GM12878 (cell line): ENCODE data around the gene CLCN2.

ENCODE experiments used
- CEBPB ChIP-seq, 2 experiments: fragments of 150-350 bp in 1 of 2; IDR thresholded peaks; 2 replicates each; pipeline ENCODE4 v1.6.1; 2012 to 2014; ENCODE audit warnings: low read depth in 2 of 2, low read length in 2 of 2, borderline replicate concordance in 1 of 2, inconsistent platforms in 1 of 2
- CHD2 ChIP-seq: IDR thresholded peaks from 2 replicates; pipeline ENCODE4 v1.6.1; 2011; ENCODE audit warnings: low read depth, low read length, improper control_type of control experiment, borderline replicate concordance
- EP300 ChIP-seq, 2 experiments: fragments of 150-350 bp in 1 of 2; IDR thresholded peaks; 2 replicates each; pipeline ENCODE4 v1.6.1; 2011 to 2012; ENCODE audit warnings: low read depth in 2 of 2, low read length in 2 of 2, borderline replicate concordance in 1 of 2, improper control_type of control experiment in 1 of 2, inconsistent platforms in 1 of 2; ENCODE audit not compliant: control insufficient read depth in 1 of 2
- HCFC1 ChIP-seq: fragments of 150-350 bp; IDR thresholded peaks from 2 replicates; pipeline ENCODE4 v1.6.1; 2014; ENCODE audit warnings: low read length
- SMC3 ChIP-seq: IDR thresholded peaks from 2 replicates; pipeline ENCODE4 v1.6.1; 2011; ENCODE audit warnings: low read length, improper control_type of control experiment, borderline replicate concordance
- TAF1 ChIP-seq: IDR thresholded peaks from 2 replicates; pipeline ENCODE4 v1.6.1; 2011; ENCODE audit warnings: mild to moderate bottlenecking, low read depth, low read length, borderline replicate concordance
- YY1 ChIP-seq: IDR thresholded peaks from 2 replicates; pipeline ENCODE4 v1.6.1; 2011; ENCODE audit warnings: low read depth, mild to moderate bottlenecking, low read length
- TF ChIP-seq, protein P1 (sequence below), 3 experiments: IDR thresholded peaks in 2 of 3; conservative IDR thresholded peaks in 1 of 3; 2 replicates each; pipeline ENCODE4 v1.5.1; 2011; ENCODE audit warnings: low read depth in 3 of 3, low read length in 3 of 3, mild to moderate bottlenecking in 3 of 3, control low read depth in 2 of 3, moderate library complexity in 2 of 3, inconsistent platforms in 1 of 3, mixed read lengths in 1 of 3; ENCODE audit not compliant: control insufficient read depth in 2 of 3, insufficient read depth in 1 of 3; ENCODE audit errors: extremely low read depth in 1 of 3
- TF ChIP-seq, protein P2 (sequence below): IDR thresholded peaks from 2 replicates; pipeline ENCODE4 v1.6.1; 2012; ENCODE audit warnings: mild to moderate bottlenecking, low read depth, low read length
- TF ChIP-seq, protein P3 (sequence below): IDR thresholded peaks from 2 replicates; pipeline ENCODE4 v1.6.1; 2012; ENCODE audit warnings: low read depth, low read length, improper control_type of control experiment
- TF ChIP-seq, protein P4 (sequence below): IDR thresholded peaks from 2 replicates; pipeline ENCODE4 v1.6.1; 2012; ENCODE audit warnings: low read length, inconsistent platforms

DNA sequence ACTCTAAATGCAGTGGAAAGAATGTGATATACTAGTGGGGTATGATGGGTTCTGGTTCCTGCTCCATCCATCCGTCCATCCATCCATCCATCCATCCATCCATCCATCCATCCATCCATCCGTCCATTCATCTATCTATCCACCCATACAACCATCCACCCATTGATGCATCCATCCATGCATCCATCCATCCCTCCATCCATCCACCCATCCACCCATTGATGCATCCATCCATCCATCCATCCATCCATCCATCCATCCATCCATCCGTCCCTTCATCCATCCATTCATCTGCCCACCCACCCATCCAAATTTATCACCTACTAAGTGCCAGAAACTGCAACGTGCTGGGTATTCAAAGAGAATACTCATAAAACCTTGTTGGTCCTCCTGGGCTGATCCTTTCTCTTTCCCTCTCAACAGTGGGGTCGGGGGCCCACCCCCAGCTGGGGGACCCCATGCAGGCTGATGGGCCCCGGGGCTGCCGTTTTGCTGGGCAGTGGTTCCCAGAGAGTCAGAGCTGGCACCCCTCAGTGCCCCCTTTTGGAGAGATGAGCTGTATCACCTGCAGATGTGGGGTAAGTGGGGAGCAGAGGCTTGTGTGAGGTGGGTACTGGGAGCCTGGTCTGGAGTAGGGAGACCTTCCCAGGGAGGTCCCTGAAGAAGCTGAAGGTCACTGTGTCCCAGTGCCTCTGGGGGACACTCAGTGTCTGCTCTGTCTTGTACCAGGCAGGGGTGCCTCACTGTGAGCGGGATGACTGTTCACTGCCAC, 26.9 kb upstream of the CLCN2 start:
- TF ChIP-seq, protein P1, sequence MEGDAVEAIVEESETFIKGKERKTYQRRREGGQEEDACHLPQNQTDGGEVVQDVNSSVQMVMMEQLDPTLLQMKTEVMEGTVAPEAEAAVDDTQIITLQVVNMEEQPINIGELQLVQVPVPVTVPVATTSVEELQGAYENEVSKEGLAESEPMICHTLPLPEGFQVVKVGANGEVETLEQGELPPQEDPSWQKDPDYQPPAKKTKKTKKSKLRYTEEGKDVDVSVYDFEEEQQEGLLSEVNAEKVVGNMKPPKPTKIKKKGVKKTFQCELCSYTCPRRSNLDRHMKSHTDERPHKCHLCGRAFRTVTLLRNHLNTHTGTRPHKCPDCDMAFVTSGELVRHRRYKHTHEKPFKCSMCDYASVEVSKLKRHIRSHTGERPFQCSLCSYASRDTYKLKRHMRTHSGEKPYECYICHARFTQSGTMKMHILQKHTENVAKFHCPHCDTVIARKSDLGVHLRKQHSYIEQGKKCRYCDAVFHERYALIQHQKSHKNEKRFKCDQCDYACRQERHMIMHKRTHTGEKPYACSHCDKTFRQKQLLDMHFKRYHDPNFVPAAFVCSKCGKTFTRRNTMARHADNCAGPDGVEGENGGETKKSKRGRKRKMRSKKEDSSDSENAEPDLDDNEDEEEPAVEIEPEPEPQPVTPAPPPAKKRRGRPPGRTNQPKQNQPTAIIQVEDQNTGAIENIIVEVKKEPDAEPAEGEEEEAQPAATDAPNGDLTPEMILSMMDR (IDR thresholded peaks at IDR 0.05 in 2 of 3, conservative IDR thresholded peaks at IDR 0.05 in 1 of 3; ENCODE audit: control insufficient read depth in 2 of 3, extremely low read depth in 1 of 3, insufficient read depth in 1 of 3, low read depth in 3 of 3, low read length in 3 of 3) = no peak
- TF ChIP-seq EP300 (IDR thresholded peaks at IDR 0.05; ENCODE audit: borderline replicate concordance in 1 of 2, control insufficient read depth in 1 of 2, low read depth in 2 of 2, low read length in 2 of 2) (no peak), HCFC1 (no peak), CEBPB (IDR thresholded peaks at IDR 0.05; ENCODE audit: borderline replicate concordance in 1 of 2, low read depth in 2 of 2, low read length in 2 of 2) (no peak), TAF1 (no peak), YY1 (no peak), CHD2 (no peak), SMC3 (no peak)
- TF ChIP-seq, protein P2, sequence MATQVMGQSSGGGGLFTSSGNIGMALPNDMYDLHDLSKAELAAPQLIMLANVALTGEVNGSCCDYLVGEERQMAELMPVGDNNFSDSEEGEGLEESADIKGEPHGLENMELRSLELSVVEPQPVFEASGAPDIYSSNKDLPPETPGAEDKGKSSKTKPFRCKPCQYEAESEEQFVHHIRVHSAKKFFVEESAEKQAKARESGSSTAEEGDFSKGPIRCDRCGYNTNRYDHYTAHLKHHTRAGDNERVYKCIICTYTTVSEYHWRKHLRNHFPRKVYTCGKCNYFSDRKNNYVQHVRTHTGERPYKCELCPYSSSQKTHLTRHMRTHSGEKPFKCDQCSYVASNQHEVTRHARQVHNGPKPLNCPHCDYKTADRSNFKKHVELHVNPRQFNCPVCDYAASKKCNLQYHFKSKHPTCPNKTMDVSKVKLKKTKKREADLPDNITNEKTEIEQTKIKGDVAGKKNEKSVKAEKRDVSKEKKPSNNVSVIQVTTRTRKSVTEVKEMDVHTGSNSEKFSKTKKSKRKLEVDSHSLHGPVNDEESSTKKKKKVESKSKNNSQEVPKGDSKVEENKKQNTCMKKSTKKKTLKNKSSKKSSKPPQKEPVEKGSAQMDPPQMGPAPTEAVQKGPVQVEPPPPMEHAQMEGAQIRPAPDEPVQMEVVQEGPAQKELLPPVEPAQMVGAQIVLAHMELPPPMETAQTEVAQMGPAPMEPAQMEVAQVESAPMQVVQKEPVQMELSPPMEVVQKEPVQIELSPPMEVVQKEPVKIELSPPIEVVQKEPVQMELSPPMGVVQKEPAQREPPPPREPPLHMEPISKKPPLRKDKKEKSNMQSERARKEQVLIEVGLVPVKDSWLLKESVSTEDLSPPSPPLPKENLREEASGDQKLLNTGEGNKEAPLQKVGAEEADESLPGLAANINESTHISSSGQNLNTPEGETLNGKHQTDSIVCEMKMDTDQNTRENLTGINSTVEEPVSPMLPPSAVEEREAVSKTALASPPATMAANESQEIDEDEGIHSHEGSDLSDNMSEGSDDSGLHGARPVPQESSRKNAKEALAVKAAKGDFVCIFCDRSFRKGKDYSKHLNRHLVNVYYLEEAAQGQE = no peak
- TF ChIP-seq, protein P3, sequence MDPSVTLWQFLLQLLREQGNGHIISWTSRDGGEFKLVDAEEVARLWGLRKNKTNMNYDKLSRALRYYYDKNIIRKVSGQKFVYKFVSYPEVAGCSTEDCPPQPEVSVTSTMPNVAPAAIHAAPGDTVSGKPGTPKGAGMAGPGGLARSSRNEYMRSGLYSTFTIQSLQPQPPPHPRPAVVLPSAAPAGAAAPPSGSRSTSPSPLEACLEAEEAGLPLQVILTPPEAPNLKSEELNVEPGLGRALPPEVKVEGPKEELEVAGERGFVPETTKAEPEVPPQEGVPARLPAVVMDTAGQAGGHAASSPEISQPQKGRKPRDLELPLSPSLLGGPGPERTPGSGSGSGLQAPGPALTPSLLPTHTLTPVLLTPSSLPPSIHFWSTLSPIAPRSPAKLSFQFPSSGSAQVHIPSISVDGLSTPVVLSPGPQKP = no peak
- TF ChIP-seq, protein P4, sequence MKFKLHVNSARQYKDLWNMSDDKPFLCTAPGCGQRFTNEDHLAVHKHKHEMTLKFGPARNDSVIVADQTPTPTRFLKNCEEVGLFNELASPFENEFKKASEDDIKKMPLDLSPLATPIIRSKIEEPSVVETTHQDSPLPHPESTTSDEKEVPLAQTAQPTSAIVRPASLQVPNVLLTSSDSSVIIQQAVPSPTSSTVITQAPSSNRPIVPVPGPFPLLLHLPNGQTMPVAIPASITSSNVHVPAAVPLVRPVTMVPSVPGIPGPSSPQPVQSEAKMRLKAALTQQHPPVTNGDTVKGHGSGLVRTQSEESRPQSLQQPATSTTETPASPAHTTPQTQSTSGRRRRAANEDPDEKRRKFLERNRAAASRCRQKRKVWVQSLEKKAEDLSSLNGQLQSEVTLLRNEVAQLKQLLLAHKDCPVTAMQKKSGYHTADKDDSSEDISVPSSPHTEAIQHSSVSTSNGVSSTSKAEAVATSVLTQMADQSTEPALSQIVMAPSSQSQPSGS = no peak
